ENCODE results near the gene TMEM109.

Gene TMEM109

GRCh38 chr11:60868682-60869450 lies 45.1 kb upstream of the TMEM109 start:
- TF ChIP-seq CTCF (IDR thresholded peaks at IDR 0.05; ENCODE audit: low read depth, low read length), result no peak
- Histone ChIP-seq H3K36me3 (no peaks in the 10 kb centered on the region), H3K27me3 (no peaks in the 10 kb centered on the region), H3K9me3 (no peaks in the 10 kb centered on the region), H3K4me3 (ENCODE audit: low read depth, low read length) (no peak overlapping the region), H3K4me1 (no peaks in the 10 kb centered on the region)
- DNase-seq, result no peak

- H3K4me1 ChIP-seq, result no peaks in the 10 kb centered on the region
- TF ChIP-seq CTCF (IDR thresholded peaks at IDR 0.05; ENCODE audit: low read depth, low read length), result no peak
- H3K27me3 ChIP-seq, result no peaks in the 10 kb centered on the region
- no peaks in the 10 kb centered on the region for H3K36me3 ChIP-seq
- no peaks in the 10 kb centered on the region for H3K9me3 ChIP-seq
- DNase-seq, result no peak
- no peak overlapping the region for H3K4me3 ChIP-seq (ENCODE audit: low read depth, low read length)
Observed at GRCh38 chr11:60869451-60869825, 44.5 kb upstream of the TMEM109 start.

GRCh38 chr11:60870276-60870675 lies 43.7 kb upstream of the TMEM109 start:
- TF ChIP-seq CTCF (IDR thresholded peaks at IDR 0.05; ENCODE audit: low read depth, low read length), result no peak
- no peak overlapping the region for H3K4me3 ChIP-seq (ENCODE audit: low read depth, low read length)
- DNase-seq, result no peak
- no peaks in the 10 kb centered on the region for H3K4me1 ChIP-seq
- H3K36me3 ChIP-seq, result no peaks in the 10 kb centered on the region
- no peaks in the 10 kb centered on the region for H3K9me3 ChIP-seq
- no peaks in the 10 kb centered on the region for H3K27me3 ChIP-seq

GRCh38 chr11:60870733-60871377 lies 43.1 kb upstream of the TMEM109 start:
- Histone ChIP-seq H3K4me1 (no peaks in the 10 kb centered on the region), H3K36me3 (no peaks in the 10 kb centered on the region), H3K4me3 (ENCODE audit: low read depth, low read length) (no peak overlapping the region), H3K9me3 (no peaks in the 10 kb centered on the region), H3K27me3 (no peaks in the 10 kb centered on the region)
- no peak for DNase-seq
- no peak for TF ChIP-seq CTCF (IDR thresholded peaks at IDR 0.05; ENCODE audit: low read depth, low read length)

- no peak for DNase-seq
- H3K36me3 ChIP-seq, result no peaks in the 10 kb centered on the region
- no peak overlapping the region for H3K4me3 ChIP-seq (ENCODE audit: low read depth, low read length)
- no peaks in the 10 kb centered on the region for H3K27me3 ChIP-seq
- TF ChIP-seq CTCF (IDR thresholded peaks at IDR 0.05; ENCODE audit: low read depth, low read length), result no peak
- H3K9me3 ChIP-seq, result no peaks in the 10 kb centered on the region
- H3K4me1 ChIP-seq, result no peaks in the 10 kb centered on the region
Observed at GRCh38 chr11:60871378-60872061, 42.4 kb upstream of the TMEM109 start.
